Measurements from ENCODE around the gene ZBTB5. TPM values are rescaled to one million over a fixed set of nuclear protein-coding genes. Genes with fewer than 3 reads are reported as not detected.
A peak's percentile ranks its signal among the peaks of the same experiment; 100 is the strongest.

Gene ZBTB5
- total and polyA plus RNA-seq, 2 of the 13 experiments (the other 11 are each of a cell fraction or from before 2014, with no cell fraction given): 12.5 to 20.5 TPM

DNA sequence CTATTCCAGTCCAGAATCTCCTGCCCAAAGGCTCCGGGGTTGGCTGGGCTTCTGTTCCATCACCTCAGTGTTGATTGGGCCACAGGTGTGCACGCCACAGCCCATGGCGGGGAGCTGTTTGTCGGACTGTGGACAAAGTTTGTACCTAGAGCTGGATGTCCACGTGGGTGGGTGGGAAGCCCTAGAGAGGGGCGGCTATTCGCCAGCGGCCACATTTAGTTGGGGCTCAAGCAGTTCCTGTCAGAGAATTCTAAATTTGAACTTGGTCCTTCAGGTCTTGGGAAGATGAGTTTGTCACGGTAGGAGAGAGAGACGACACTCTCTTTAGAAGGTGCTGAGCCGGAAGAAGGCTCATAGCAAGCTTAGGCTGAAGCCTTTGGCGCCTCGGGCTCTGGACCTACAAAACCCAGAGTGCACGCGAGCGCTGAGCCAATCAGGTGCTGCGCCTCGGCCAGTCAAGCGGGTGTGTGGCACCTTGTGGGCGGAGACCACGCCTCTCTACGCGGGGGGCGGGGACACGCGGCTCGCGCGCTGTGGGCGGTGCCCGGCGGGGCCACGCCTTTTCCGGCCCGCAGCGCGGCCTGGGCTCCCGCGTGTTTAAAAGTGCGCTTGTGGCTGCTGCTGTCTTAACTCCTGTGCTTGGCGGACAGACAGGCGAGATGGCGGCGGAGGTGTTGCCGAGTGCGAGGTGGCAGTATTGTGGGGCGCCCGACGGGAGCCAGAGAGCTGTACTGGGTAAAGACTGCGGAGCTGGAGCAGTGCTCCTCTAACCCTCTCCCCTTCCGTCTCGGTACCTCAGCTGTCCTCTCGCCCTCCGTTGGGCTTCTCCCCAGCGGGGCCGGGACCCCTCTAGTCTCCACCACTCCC is 20.4 kb upstream of the ZBTB5 start, which contains the start of gene POLR1E (continued):
- TF ChIP-seq, protein P1, sequence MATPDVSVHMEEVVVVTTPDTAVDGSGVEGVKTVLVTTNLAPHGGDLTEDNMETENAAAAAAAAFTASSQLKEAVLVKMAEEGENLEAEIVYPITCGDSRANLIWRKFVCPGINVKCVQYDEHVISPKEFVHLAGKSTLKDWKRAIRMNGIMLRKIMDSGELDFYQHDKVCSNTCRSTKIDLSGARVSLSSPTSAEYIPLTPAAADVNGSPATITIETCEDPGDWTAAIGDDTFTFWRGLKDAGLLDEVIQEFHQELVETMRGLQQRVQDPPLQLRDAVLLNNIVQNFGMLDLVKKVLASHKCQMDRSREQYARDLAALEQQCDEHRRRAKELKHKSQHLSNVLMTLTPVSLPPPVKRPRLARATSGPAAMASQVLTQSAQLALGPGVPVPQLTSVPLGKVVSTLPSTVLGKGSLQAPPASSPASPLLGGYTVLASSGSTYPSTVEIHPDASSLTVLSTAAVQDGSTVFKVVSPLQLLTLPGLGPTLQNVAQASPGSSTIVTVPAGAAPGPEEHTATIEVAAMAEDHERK (CRISPR knock-in tag; IDR thresholded peaks at IDR 0.05; ENCODE audit: low read depth): peak; percentile 77
- TF ChIP-seq MTA1 (CRISPR knock-in tag; IDR thresholded peaks at IDR 0.05; ENCODE audit: borderline replicate concordance): peak; percentile 60; the same call in 1 of the 2 replicates
- no peak for TF ChIP-seq ZNF746 (CRISPR knock-in tag; IDR thresholded peaks at IDR 0.05)
- TF ChIP-seq YEATS4 (CRISPR knock-in tag; IDR thresholded peaks at IDR 0.05; ENCODE audit: borderline replicate concordance): no peak; the same call in 1 of the 2 replicates
- peak; percentile 36; the same call in 1 of the 2 replicates for TF ChIP-seq HNF4A (CRISPR knock-in tag; IDR thresholded peaks at IDR 0.05)
- TF ChIP-seq, protein P2, sequence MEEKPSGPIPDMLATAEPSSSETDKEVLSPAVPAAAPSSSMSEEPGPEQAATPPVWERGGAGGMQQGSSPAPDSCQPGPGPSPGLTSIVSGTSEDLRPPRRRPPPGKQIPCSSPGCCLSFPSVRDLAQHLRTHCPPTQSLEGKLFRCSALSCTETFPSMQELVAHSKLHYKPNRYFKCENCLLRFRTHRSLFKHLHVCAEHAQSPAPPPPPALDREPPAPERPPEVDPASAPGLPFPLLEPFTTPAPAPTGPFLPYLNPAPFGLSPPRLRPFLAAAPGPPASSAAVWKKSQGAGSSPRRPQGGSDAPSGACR (CRISPR knock-in tag; IDR thresholded peaks at IDR 0.05): no peak; the same call in 1 of the 2 replicates
- TF ChIP-seq, protein P3, sequence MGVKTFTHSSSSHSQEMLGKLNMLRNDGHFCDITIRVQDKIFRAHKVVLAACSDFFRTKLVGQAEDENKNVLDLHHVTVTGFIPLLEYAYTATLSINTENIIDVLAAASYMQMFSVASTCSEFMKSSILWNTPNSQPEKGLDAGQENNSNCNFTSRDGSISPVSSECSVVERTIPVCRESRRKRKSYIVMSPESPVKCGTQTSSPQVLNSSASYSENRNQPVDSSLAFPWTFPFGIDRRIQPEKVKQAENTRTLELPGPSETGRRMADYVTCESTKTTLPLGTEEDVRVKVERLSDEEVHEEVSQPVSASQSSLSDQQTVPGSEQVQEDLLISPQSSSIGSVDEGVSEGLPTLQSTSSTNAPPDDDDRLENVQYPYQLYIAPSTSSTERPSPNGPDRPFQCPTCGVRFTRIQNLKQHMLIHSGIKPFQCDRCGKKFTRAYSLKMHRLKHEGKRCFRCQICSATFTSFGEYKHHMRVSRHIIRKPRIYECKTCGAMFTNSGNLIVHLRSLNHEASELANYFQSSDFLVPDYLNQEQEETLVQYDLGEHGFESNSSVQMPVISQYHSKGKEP (CRISPR knock-in tag; IDR thresholded peaks at IDR 0.05): no peak
- TF ChIP-seq ZNF660 (CRISPR knock-in tag; IDR thresholded peaks at IDR 0.05; ENCODE audit: borderline replicate concordance, low read depth): no peak
- TF ChIP-seq SALL1 (CRISPR knock-in tag; IDR thresholded peaks at IDR 0.05): peak; percentile 78
- TF ChIP-seq SIX1 (CRISPR knock-in tag; IDR thresholded peaks at IDR 0.05; ENCODE audit: borderline replicate concordance): no peak
- TF ChIP-seq, protein P4, sequence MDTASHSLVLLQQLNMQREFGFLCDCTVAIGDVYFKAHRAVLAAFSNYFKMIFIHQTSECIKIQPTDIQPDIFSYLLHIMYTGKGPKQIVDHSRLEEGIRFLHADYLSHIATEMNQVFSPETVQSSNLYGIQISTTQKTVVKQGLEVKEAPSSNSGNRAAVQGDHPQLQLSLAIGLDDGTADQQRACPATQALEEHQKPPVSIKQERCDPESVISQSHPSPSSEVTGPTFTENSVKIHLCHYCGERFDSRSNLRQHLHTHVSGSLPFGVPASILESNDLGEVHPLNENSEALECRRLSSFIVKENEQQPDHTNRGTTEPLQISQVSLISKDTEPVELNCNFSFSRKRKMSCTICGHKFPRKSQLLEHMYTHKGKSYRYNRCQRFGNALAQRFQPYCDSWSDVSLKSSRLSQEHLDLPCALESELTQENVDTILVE (CRISPR knock-in tag; IDR thresholded peaks at IDR 0.05): no peak
- no peak for TF ChIP-seq CCAR2 (optimal IDR thresholded peaks at IDR 0.05; ENCODE audit: low read depth, low read length)
- TF ChIP-seq ZNF557 (CRISPR knock-in tag; IDR thresholded peaks at IDR 0.05): no peak
- TF ChIP-seq, protein P5, sequence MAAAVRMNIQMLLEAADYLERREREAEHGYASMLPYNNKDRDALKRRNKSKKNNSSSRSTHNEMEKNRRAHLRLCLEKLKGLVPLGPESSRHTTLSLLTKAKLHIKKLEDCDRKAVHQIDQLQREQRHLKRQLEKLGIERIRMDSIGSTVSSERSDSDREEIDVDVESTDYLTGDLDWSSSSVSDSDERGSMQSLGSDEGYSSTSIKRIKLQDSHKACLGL (CRISPR knock-in tag; IDR thresholded peaks at IDR 0.05): peak; percentile 75; the same call in 1 of the 2 replicates
- no peak for TF ChIP-seq ZNF83 (CRISPR knock-in tag; IDR thresholded peaks at IDR 0.05; ENCODE audit: borderline replicate concordance)
- no peak for TF ChIP-seq CENPT (CRISPR knock-in tag; IDR thresholded peaks at IDR 0.05; ENCODE audit: low read depth)
- no peak for TF ChIP-seq JUNB (CRISPR knock-in tag; IDR thresholded peaks at IDR 0.05; ENCODE audit: borderline replicate concordance)
- TF ChIP-seq, protein P6, sequence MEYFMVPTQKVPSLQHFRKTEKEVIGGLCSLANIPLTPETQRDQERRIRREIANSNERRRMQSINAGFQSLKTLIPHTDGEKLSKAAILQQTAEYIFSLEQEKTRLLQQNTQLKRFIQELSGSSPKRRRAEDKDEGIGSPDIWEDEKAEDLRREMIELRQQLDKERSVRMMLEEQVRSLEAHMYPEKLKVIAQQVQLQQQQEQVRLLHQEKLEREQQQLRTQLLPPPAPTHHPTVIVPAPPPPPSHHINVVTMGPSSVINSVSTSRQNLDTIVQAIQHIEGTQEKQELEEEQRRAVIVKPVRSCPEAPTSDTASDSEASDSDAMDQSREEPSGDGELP (IDR thresholded peaks at IDR 0.05; ENCODE audit: borderline replicate concordance, low read depth): peak; percentile 45; the same call in 1 of the 2 replicates
- peak; percentile 61; the same call in 1 of the 2 replicates for TF ChIP-seq MEIS1 (CRISPR knock-in tag; IDR thresholded peaks at IDR 0.05; ENCODE audit: borderline replicate concordance)
- TF ChIP-seq ZNF232 (CRISPR knock-in tag; IDR thresholded peaks at IDR 0.05; ENCODE audit: borderline replicate concordance): peak; percentile 50; the same call in 1 of the 2 replicates
- no peak for TF ChIP-seq CHD4 (IDR thresholded peaks at IDR 0.05; ENCODE audit: borderline replicate concordance, low read length)
- no peak for TF ChIP-seq RELA (CRISPR knock-in tag; IDR thresholded peaks at IDR 0.05)

Data from HepG2 (cell line).